Activated T-cell treated with anti-CD3 and anti-CD28 coated beads, Interleukin-2, amount 50 U/mL, for 4 hours (primary cell): Measurements from ENCODE around the gene GOLGA6L24. TPM values are rescaled to one million over a fixed set of nuclear protein-coding genes. Genes with fewer than 3 reads are reported as not detected.

Experiments
- total RNA-seq, 3 donors: library from RNA; stranded (reverse); gene quantifications; one replicate each; pipeline ENCODE4 v1.2.1, GENCODE V29; 2021

The GOLGA6L24 gene
- total RNA-seq, 3 donors from 2014 or later = not detected

Other genes starting within 250 kb of the GOLGA6L24 start
- 10 to 100 TPM; 20.3 to 27.8 (median 23.5) TPM for gene HERC2, start 35.9 kb downstream of the GOLGA6L24 start, total RNA-seq
- not detected for gene GOLGA8F, start 20.6 kb upstream of the GOLGA6L24 start, total RNA-seq
- gene GOLGA8G, start 174.9 kb upstream of the GOLGA6L24 start, total RNA-seq = not detected
- gene GOLGA6L25, start 195.5 kb upstream of the GOLGA6L24 start, total RNA-seq = not detected